Pons (tissue), 1 donor: Measurements from ENCODE around the gene AICDA.
"Not testable (repeated sequence)": the region's sequence is repeated elsewhere in the genome, so short reads cannot be mapped to it uniquely, and the experiment has no call there.

Source experiments
- DNase-seq: peaks from one replicate; pipeline ENCODE4 v3.0.0-alpha.2; 2016; ENCODE audit warnings: low spot score

The AICDA gene

DNA sequence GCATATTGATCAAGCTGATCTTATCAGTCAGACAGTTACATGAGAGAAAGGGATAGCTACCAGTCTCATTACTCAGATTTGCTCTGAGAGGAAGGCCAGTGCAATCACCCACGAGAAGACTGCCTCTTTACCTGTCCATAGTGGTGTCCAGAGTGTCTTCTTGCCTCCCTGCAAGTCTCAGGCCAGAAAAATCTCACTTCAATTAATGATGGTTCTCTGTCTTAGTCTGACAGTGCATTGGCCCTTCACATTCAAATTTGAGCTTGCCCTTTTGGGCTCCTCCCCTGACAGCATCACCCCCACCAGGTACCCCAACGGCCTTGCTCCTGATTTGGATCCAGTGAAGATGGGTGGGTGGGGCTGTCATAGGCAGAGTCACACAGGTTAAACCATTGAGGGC is at the start of gene AICDA:
Gene AICDA, minus strand, starts transcription at position 231 of the 400 bp plus-strand sequence. Its CDS starts 92 bp downstream, at position 139.
- DNase-seq: no peak

GRCh38 chr12:8661751-8662150 is 49.1 kb upstream of the AICDA start:
- DNase-seq: no peak

DNA sequence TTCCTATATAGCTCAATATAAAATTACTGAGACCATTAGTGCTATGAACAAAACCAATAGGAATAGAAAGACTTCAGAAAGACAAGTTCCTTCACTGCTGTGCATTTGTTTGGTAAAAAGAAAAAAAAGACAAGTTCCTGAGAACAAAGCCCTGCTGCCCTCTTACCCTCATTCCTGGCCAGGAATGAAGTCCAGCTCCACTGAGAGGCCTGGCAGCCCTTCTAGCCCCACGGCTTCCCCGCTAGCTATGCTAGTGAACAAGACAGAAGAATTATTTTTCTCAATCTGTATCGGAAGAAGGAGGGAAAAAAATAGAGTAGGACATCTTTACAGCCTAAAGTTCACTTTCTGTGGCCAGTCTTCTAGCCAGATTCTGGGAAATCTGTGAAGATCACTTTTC is 48.4 kb upstream of the AICDA start:
- no peak for DNase-seq

GRCh38 chr12:8658346-8658745 is 45.7 kb upstream of the AICDA start:
- no peak for DNase-seq

GRCh38 chr12:8655421-8655820 is 42.8 kb upstream of the AICDA start:
- no peak for DNase-seq

- DNase-seq: no peak
These were observed 36.0 kb upstream of the AICDA start for GRCh38 chr12:8648576-8649205.

- DNase-seq: no peak
These were observed 35.3 kb upstream of the AICDA start for GRCh38 chr12:8647968-8648367.

DNA sequence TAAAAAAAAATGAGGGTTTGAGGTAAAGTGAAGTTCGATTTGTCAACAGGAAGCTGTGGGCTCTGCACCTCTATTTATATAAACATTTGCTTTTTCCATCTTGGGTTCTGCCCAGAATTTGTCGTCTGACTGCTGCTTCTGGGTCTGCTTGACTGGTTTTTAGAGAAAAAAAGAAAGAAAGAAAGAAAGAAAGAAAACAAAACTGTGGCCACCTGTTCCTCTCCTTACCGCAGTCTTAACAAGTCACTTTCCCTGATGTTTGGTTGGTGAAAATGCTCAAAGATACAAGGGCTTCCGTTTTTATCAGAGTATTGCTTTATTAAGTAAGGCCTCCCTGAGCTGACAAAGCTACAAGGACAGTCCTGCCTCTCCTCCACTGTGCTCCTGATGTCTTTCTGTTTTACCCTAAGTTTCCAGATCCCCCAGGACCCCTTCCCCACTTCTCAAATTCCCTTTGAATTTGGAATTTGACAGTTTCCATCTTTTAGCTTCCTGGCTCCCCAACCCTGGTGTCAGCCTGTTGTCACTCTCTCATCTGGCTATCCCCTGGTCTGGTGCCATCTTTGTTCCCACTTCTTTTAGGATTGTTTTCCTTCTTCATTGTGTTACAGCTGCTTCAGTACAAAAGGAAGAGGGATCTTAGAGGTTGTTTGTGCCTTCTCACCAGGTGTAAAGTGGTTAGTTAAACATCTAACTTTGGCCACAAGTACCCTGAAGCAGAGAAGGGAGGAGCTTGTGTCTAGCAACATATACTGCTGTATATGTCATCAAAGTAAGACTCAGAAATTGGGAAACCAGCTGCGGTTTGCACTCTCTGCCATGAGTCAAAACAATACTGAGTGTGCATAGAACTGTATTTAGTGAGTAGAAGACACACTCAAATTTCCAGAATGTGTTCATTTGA is 31.9 kb upstream of the AICDA start:
- DNase-seq: no peak

DNA sequence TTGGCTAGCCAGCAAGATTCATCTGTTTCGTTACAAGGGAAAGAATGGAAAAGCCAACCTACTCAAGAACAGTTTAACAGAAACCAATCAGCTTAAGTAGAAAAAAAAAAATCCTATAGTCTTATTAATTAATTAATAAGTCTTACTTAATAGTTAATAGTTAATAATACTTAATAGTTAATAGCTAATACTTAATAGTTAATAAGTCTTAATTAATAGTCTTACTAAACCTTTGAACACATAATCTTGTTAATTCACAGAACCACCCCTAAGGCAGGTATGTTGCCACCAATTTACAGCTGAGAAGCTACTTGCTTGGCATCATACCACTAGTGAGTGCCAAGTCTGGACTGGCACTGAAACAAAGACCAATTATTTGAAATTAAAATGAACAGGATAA is 30.1 kb upstream of the AICDA start:
- DNase-seq: no peak

GRCh38 chr12:8639936-8640335 is 27.3 kb upstream of the AICDA start:
- no peak for DNase-seq

DNA sequence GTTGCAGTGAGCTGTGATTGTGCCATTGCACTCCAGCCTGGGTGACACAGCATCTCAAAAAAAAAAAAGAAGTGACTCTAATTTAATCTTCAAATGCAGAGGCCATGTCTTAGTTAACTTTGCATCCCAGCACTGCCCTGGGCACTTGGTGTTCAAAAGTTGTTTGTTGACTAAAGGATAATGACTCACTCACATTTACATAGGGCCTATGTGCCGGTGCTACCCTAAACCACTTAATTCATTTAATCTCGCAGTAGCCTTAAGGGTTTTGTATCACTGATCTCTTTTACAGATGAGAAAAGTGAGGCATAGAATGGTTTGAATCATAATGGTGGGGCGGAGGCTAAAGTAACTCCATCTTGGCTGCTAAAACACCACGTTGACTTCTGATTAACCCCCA is 26.3 kb upstream of the AICDA start:
- DNase-seq: no peak

DNA sequence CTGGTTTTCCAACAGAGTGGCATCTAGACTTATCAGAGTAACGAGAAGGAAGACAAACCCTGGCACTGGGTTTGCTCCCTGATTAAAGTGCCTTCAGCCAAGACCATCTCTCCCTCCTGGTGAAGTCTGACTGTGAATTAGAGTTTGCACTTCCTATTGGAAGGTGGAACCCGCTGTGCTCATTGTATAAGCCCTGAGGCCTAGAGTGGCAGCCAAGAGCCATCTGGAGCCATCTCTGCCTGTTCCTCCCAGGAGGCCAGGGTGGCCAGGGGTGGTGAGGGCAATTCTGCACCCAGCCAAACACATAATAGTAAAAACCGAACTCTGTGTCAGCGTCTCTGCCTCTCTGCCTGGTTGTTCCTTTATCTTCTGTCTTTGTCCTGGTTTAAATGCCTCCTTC is 25.0 kb upstream of the AICDA start:
- DNase-seq: no peak

DNA sequence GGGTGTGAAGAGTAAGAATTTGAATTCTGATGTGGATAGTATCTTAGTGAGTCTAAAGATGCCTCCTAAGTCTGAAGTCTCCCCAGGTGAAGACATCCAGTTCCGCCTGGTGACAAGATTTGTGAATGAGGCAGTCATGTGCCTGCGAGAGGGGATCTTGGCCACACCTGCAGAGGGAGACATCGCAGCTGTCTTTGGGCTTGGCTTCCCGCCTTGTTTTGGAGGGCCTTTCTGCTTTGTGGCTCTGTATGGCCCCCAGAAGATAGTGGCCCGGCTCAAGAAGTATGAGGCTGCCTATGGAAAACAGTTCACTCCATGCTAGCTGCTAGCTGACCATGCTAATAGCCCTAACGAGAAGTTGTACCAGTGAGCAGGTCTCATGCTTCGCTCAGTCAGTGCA is 24.6 kb upstream of the AICDA start:
- no peak for DNase-seq

DNA sequence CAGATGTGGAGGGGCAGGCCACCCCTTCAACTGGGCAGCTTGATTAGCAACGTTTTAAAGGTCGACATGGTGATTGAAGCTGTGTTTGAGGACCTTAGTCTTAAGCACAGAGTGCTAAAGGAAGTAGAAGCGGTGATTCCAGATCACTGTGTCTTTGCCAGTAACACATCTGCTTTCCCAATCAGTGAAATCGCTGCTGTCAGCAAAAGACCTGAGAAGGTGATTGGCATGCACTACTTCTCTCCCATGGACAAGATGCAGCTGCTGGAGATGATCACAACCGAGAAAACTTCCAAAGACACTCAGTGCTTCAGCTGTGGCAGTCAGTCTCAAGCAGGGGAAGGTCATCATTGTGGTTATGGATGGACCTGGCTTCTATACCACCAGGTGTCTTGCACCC is 23.9 kb upstream of the AICDA start:
- DNase-seq: no peak

- not testable (repeated sequence) for DNase-seq
These were observed 23.3 kb upstream of the AICDA start for GRCh38 chr12:8636007-8636346.

GRCh38 chr12:8635342-8636006 is 22.8 kb upstream of the AICDA start:
- not testable (repeated sequence) for DNase-seq

GRCh38 chr12:8630131-8630530 is 17.5 kb upstream of the AICDA start:
- no peak for DNase-seq

GRCh38 chr12:8629486-8630033 is 16.9 kb upstream of the AICDA start:
- no peak for DNase-seq

GRCh38 chr12:8628731-8629130 is 16.1 kb upstream of the AICDA start:
- peak; percentile 11 for DNase-seq

DNA sequence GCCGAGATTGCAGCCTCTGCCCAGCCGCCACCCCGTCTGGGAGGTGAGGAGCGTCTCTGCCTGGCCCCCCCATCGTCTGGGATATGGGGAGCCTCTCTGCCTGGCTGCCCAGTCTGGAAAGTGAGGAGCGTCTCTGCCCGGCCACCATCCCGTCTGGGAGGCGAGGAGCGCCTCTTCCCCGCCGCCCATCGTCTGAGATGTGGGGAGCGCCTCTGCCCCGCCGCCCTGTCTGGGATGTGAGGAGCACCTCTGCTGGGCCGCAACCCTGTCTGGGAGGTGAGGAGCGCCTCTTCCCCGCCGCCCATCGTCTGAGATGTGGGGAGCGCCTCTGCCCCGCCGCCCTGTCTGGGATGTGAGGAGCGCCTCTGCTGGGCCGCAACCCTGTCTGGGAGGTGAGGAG is 12.1 kb upstream of the AICDA start:
- not testable (repeated sequence) for DNase-seq

DNA sequence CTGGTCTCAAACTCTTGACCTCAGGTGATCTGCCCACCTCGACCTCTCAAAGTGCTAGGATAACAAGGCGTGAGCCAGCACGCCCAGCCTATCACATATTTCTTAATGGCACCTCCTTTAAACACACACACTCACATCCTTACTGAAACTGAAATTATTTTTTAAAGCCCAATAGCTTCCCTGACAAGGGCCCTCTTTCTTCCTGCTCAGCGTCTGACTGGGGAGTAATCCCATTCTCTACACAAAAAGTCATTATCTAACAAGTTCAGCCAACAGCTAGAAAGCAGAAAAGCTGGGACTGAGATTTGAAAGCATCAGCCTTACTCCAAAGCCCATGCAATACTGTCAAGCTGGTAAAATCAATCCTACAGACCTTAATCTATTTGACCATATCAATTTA is 10.0 kb upstream of the AICDA start:
- DNase-seq: peak; percentile 56

- DNase-seq: no peak
These were observed 2.5 kb upstream of the AICDA start for GRCh38 chr12:8615206-8615605.

DNA sequence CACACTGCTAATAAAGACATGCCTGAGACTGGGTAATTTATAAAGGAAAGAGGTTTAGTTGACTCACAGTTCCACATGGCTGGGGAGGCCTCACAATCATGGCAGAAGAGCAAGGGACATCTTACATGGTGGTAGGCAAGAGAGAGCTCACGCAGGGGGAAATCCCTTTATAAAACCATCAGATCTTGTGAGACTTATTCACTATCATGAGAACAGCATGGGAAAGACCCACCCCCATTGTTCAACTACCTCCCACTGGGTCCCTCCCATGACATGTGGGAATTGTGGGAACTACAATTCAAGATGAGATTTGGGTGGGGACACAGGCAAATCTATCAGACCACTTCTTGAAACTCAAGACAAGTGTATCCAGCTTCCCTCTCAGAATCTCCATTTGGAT is 1.2 kb upstream of the AICDA start:
- DNase-seq: not testable (repeated sequence)
